SHP77 (cell line): ENCODE data around the gene UROC1.

Experiments used
- DNase-seq, 2 experiments: peaks; one replicate each; lab custom pipeline; 2025; lab: John Stamatoyannopoulos, UW

UROC1 gene

GRCh38 chr3:126516152-126516935 lies 1.2 kb downstream of the UROC1 start:
- DNase-seq, result no peak

- DNase-seq, result no peak
These were observed 2.4 kb downstream of the UROC1 start for GRCh38 chr3:126515066-126515706.

- DNase-seq, result no peak
These were observed 3.4 kb downstream of the UROC1 start for GRCh38 chr3:126514161-126514560.

- DNase-seq, result no peak
These were observed 4.5 kb downstream of the UROC1 start for GRCh38 chr3:126512916-126513650.

GRCh38 chr3:126512026-126512425 lies 5.5 kb downstream of the UROC1 start:
- DNase-seq, result no peak

- DNase-seq, result no peak
These were observed 6.3 kb downstream of the UROC1 start for GRCh38 chr3:126511291-126511690.

- no peak for DNase-seq
These were observed 7.2 kb downstream of the UROC1 start for GRCh38 chr3:126510308-126510910.

- DNase-seq, result peak; percentile 53 to 85
These were observed 7.8 kb downstream of the UROC1 start for GRCh38 chr3:126509597-126510307.

GRCh38 chr3:126508564-126508964 lies 9.0 kb downstream of the UROC1 start:
- no peak for DNase-seq

- DNase-seq, result no peak
These were observed 9.7 kb downstream of the UROC1 start for GRCh38 chr3:126507886-126508285.

GRCh38 chr3:126503701-126504100 lies 13.9 kb downstream of the UROC1 start:
- no peak for DNase-seq

GRCh38 chr3:126502656-126503055 lies 14.9 kb downstream of the UROC1 start:
- DNase-seq, result no peak

GRCh38 chr3:126501736-126502135 lies 15.8 kb downstream of the UROC1 start:
- DNase-seq, result no peak

GRCh38 chr3:126501054-126501453 lies 16.5 kb downstream of the UROC1 start:
- DNase-seq, result no peak

- DNase-seq, result no peak
These were observed 17.6 kb downstream of the UROC1 start for GRCh38 chr3:126500016-126500415.

- no peak for DNase-seq
These were observed 18.2 kb downstream of the UROC1 start for GRCh38 chr3:126499401-126499800.

- no peak for DNase-seq
These were observed 18.6 kb downstream of the UROC1 start for GRCh38 chr3:126498929-126499328.

GRCh38 chr3:126498461-126498860 lies 19.1 kb downstream of the UROC1 start:
- DNase-seq, result no peak

GRCh38 chr3:126497956-126498355 lies 19.6 kb downstream of the UROC1 start:
- DNase-seq, result no peak

GRCh38 chr3:126496894-126497850 lies 20.4 kb downstream of the UROC1 start:
- DNase-seq, result no peak

- DNase-seq, result no peak
These were observed 21.8 kb downstream of the UROC1 start for GRCh38 chr3:126495786-126496185.
